ENCODE measurements around the gene LMAN2L.

DNA sequence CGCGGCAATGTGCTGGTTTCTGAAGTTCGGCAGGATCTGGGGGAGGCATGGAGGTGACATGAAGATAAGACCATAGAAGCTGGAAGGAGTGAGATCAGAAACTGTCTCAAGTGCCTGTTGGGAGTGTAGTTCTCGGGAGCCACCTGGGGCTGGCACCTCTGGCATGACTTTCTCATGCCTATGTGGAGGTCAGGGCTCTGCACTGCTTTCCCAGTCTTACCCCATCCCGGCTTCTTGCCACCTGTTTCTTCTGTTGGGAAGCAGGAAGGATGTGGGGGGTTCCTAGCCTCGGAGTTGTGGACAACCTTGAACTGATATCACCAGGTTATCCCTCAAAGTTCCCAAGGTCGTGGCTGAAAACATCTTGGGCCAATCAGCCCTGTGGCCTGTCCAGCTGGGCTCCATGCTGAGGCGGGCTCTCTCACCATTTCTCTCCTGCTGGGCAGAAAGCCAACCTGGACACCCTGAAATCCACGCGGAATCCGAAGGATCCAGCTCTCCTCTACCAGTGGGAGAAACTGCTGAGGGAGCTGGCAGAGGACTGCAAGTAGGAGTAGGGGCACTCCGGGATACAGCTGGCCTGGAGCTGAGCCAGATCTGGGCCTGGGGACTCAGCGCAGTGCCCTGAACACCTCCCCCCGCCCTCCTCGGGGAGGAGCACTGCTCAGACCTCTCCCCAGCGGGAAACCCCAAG is 54.8 kb downstream of the LMAN2L start:
- no peak for TF ChIP-seq EZH2 (IDR thresholded peaks at IDR 0.05; ENCODE audit: borderline replicate concordance, low read length)
- TF ChIP-seq, protein P1, sequence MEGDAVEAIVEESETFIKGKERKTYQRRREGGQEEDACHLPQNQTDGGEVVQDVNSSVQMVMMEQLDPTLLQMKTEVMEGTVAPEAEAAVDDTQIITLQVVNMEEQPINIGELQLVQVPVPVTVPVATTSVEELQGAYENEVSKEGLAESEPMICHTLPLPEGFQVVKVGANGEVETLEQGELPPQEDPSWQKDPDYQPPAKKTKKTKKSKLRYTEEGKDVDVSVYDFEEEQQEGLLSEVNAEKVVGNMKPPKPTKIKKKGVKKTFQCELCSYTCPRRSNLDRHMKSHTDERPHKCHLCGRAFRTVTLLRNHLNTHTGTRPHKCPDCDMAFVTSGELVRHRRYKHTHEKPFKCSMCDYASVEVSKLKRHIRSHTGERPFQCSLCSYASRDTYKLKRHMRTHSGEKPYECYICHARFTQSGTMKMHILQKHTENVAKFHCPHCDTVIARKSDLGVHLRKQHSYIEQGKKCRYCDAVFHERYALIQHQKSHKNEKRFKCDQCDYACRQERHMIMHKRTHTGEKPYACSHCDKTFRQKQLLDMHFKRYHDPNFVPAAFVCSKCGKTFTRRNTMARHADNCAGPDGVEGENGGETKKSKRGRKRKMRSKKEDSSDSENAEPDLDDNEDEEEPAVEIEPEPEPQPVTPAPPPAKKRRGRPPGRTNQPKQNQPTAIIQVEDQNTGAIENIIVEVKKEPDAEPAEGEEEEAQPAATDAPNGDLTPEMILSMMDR (IDR thresholded peaks at IDR 0.05; ENCODE audit: low read length), result no peak
